Liver (tissue), 9 donors: ENCODE measurements around the gene MALRD1. TPM values are rescaled to one million over a fixed set of nuclear protein-coding genes. Genes with fewer than 3 reads are reported as not detected.

ENCODE experiments used
- DNase-seq: peaks from one replicate; pipeline ENCODE4 v3.0.0-alpha.2; 2017; ENCODE audit warnings: low spot score
- H3K27ac ChIP-seq, 2 donors: one replicate each; pipeline ENCODE4 v1.7.0; 2013; ENCODE audit warnings: inconsistent platforms in 2 of 2, low read length in 2 of 2, control low read depth in 1 of 2, low read depth in 1 of 2, mild to moderate bottlenecking in 1 of 2
- H3K27me3 ChIP-seq, 4 donors: one replicate each; pipeline versions ENCODE4 v1.6.1 to v1.7.0; 2013; ENCODE audit warnings: low read length in 3 of 4, inconsistent platforms in 1 of 4, mild to moderate bottlenecking in 1 of 4, moderate library complexity in 1 of 4; ENCODE audit not compliant: control insufficient read depth in 4 of 4, insufficient read depth in 4 of 4
- H3K36me3 ChIP-seq, 4 donors: one replicate each; pipeline versions ENCODE4 v1.6.1 to v1.7.0; 2013; ENCODE audit warnings: low read length in 3 of 4, mild to moderate bottlenecking in 3 of 4, low read depth in 1 of 4, moderate library complexity in 1 of 4; ENCODE audit not compliant: control insufficient read depth in 4 of 4, insufficient read depth in 3 of 4
- H3K4me1 ChIP-seq, 4 donors: one replicate each; pipeline versions ENCODE4 v1.6.1 to v1.7.0; 2013; ENCODE audit warnings: low read length in 3 of 4, mild to moderate bottlenecking in 3 of 4, moderate library complexity in 1 of 4; ENCODE audit not compliant: control insufficient read depth in 4 of 4, insufficient read depth in 4 of 4
- H3K4me3 ChIP-seq, 3 donors: one replicate each; pipeline versions ENCODE4 v1.6.1 to v1.7.0; 2013; ENCODE audit warnings: low read length in 3 of 3, control low read depth in 1 of 3, low read depth in 1 of 3, mild to moderate bottlenecking in 1 of 3
- H3K9ac ChIP-seq, 2 donors: one replicate each; pipeline ENCODE4 v1.7.0; 2013; ENCODE audit warnings: low read length in 2 of 2, mild to moderate bottlenecking in 2 of 2, moderate library complexity in 2 of 2, control low read depth in 1 of 2, low read depth in 1 of 2
- H3K9me3 ChIP-seq, 4 donors: one replicate each; pipeline versions ENCODE4 v1.6.1 to v1.7.0; 2013; ENCODE audit warnings: low read length in 3 of 4; ENCODE audit not compliant: control insufficient read depth in 4 of 4
- ATF3 ChIP-seq: IDR thresholded peaks from 2 replicates; pipeline ENCODE4 v1.6.1; 2016; ENCODE audit warnings: antibody characterized with exemption
- EGR1 ChIP-seq, 2 donors: IDR thresholded peaks; 2 replicates each; pipeline ENCODE4 v1.6.1; 2016 to 2018; ENCODE audit warnings: antibody characterized with exemption in 2 of 2, low read depth in 2 of 2
- FOXA1 ChIP-seq: IDR thresholded peaks from 2 replicates; pipeline ENCODE4 v1.6.1; 2016; ENCODE audit warnings: antibody characterized with exemption
- FOXA2 ChIP-seq: IDR thresholded peaks from 2 replicates; pipeline ENCODE4 v1.6.1; 2016; ENCODE audit warnings: antibody characterized with exemption
- GABPA ChIP-seq, 2 donors: IDR thresholded peaks in 1 of 2; conservative IDR thresholded peaks in 1 of 2; 2 replicates each; pipeline ENCODE4 v1.6.1; 2016; ENCODE audit warnings: antibody characterized with exemption in 2 of 2, mild to moderate bottlenecking in 1 of 2, moderate library complexity in 1 of 2
- HNF4A ChIP-seq, 2 donors: conservative IDR thresholded peaks; 2 replicates each; pipeline ENCODE4 v1.6.1; 2016; ENCODE audit warnings: antibody characterized with exemption in 2 of 2, mild to moderate bottlenecking in 2 of 2
- HNF4G ChIP-seq: IDR thresholded peaks from 2 replicates; pipeline ENCODE4 v1.6.1; 2016; ENCODE audit warnings: antibody characterized with exemption
- JUND ChIP-seq, 2 donors: IDR thresholded peaks; 2 replicates each; pipeline ENCODE4 v1.6.1; 2016; ENCODE audit warnings: antibody characterized with exemption in 2 of 2
- NR2F2 ChIP-seq: IDR thresholded peaks from 2 replicates; pipeline ENCODE4 v1.6.1; 2016; ENCODE audit warnings: antibody characterized with exemption
- RAD21 ChIP-seq, 2 donors: IDR thresholded peaks; 2 replicates each; pipeline ENCODE4 v1.6.1; 2016; ENCODE audit warnings: antibody characterized with exemption in 2 of 2, mild to moderate bottlenecking in 2 of 2
- REST ChIP-seq: IDR thresholded peaks from 2 replicates; pipeline ENCODE4 v1.6.1; 2016; ENCODE audit warnings: antibody characterized with exemption, mild to moderate bottlenecking
- RXRA ChIP-seq, 2 donors: IDR thresholded peaks; 2 replicates each; pipeline ENCODE4 v1.6.1; 2017 to 2018; ENCODE audit warnings: antibody characterized with exemption in 2 of 2, mild to moderate bottlenecking in 1 of 2
- SP1 ChIP-seq: IDR thresholded peaks from 2 replicates; pipeline ENCODE4 v1.6.1; 2018; ENCODE audit warnings: antibody characterized with exemption, mild to moderate bottlenecking
- TAF1 ChIP-seq: conservative IDR thresholded peaks from 2 replicates; pipeline ENCODE4 v1.6.1; 2016; ENCODE audit warnings: antibody characterized with exemption, mild to moderate bottlenecking
- YY1 ChIP-seq: IDR thresholded peaks from 2 replicates; pipeline ENCODE4 v1.6.1; 2016; ENCODE audit warnings: antibody characterized with exemption, mild to moderate bottlenecking
- WGBS: extraction: QIAGEN DNeasy Blood & Tissue Kit; methylation state at CpG from one replicate; pipeline ENCODE4 v1.1.7; 2013; 5-methylcytosine and 5-hydroxymethylcytosine counted together
- polyA plus RNA-seq, 2 donors: library from polyadenylated mRNA; stranded (reverse) in 1 of 2; unstranded in 1 of 2; fragments of 200-250 nt in 1 of 2; fragments of >200 nt in 1 of 2; fragmentation: Nextera tagmentation in 1 of 2; extraction: Ambion mirVana in 1 of 2; gene quantifications; one replicate each; pipeline versions ENCODE4 v1.2.1 to v1.2.3, GENCODE V29; 2013 to 2015
- total RNA-seq, 2 donors: library from RNA; depleted of rRNA; stranded (reverse); fragments of >200 nt; gene quantifications; one replicate each; pipeline ENCODE4 v1.2.3, GENCODE V29; 2014
- TF ChIP-seq, protein P1 (sequence below): fragments of 150-350 bp; IDR thresholded peaks from 2 replicates; pipeline ENCODE4 v1.5.1; 2017; ENCODE audit warnings: improper control_type of control experiment, low read depth, low read length; ENCODE audit not compliant: missing input control
- TF ChIP-seq, protein P2 (sequence below): IDR thresholded peaks from 2 replicates; pipeline ENCODE4 v1.6.1; 2016; ENCODE audit warnings: antibody characterized with exemption
- TF ChIP-seq, protein P3 (sequence below): IDR thresholded peaks from 2 replicates; pipeline ENCODE4 v1.6.1; 2016; ENCODE audit warnings: antibody characterized with exemption
- donor health status: healthy.
- donor health status: healthy.
- donor health status: healthy.
- donor health status: healthy.
- donor health status: healthy.

The MALRD1 gene
- total and polyA plus RNA-seq, 4 donors: 0.37 to 0.59 TPM; not detected in 2

DNA sequence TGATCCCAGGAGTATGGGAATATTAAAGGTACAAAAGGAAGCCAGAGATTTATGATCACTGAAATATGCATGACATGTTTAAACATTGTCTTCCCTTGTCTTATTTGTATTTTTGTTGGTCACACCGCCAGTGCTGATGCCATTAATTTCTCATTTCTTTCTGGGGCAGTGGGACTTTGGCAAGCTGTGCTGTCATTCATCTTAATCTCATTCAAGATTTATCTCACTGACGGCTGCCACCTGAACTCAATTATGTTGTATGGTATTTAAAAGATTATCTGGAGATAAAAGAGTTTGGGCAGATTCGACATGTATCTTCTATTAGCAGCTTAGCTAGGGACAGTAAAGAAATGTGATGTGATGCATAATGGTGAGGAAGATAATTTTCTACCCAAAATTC lies 482.7 kb downstream of the MALRD1 start:
- Histone ChIP-seq H3K36me3 (no peaks in the 10 kb centered on the region), H3K9me3 (no peaks in the 10 kb centered on the region), H3K9ac (no peak overlapping the region), H3K27me3 (no peaks in the 10 kb centered on the region), H3K4me3 (no peak overlapping the region), H3K4me1 (no peaks in the 10 kb centered on the region), H3K27ac (no peak overlapping the region)
- DNase-seq: no peak
- WGBS: 68% methylated on average over 3 of the region's 3 CpGs
- TF ChIP-seq EGR1 (IDR thresholded peaks at IDR 0.05; ENCODE audit: low read depth in 2 of 2) (no peak), GABPA (IDR thresholded peaks at IDR 0.05 in 1 of 2, conservative IDR thresholded peaks at IDR 0.05 in 1 of 2) (no peak)
- TF ChIP-seq, protein P1, sequence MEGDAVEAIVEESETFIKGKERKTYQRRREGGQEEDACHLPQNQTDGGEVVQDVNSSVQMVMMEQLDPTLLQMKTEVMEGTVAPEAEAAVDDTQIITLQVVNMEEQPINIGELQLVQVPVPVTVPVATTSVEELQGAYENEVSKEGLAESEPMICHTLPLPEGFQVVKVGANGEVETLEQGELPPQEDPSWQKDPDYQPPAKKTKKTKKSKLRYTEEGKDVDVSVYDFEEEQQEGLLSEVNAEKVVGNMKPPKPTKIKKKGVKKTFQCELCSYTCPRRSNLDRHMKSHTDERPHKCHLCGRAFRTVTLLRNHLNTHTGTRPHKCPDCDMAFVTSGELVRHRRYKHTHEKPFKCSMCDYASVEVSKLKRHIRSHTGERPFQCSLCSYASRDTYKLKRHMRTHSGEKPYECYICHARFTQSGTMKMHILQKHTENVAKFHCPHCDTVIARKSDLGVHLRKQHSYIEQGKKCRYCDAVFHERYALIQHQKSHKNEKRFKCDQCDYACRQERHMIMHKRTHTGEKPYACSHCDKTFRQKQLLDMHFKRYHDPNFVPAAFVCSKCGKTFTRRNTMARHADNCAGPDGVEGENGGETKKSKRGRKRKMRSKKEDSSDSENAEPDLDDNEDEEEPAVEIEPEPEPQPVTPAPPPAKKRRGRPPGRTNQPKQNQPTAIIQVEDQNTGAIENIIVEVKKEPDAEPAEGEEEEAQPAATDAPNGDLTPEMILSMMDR: no peak
- TF ChIP-seq, protein P2, sequence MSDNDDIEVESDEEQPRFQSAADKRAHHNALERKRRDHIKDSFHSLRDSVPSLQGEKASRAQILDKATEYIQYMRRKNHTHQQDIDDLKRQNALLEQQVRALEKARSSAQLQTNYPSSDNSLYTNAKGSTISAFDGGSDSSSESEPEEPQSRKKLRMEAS: no peak

DNA sequence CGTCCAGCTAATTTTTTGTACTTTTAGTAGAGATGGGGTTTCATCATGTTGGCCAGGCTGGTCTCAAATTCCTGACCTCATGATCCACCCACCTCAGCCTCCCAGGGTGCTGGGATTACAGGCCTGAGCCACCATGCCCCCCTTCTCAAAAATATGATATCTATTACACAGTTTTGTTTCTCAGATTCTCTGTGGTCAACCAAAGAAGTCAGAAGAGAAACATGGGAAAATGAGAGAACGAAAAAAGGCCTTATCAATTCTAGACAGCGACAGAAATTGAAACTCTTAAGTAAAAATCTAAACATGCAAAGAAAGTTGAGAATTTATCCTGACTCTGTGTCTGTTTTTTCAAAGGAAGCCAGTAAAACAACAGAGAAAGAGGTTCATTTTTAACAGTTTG lies 483.8 kb downstream of the MALRD1 start:
- 85% methylated on average over 3 of the region's 3 CpGs for WGBS

More for the DNA sequence above, 483.8 kb downstream of the MALRD1 start:
- Histone ChIP-seq H3K4me1 (no peaks in the 10 kb centered on the region), H3K36me3 (no peaks in the 10 kb centered on the region), H3K9ac (no peak overlapping the region), H3K9me3 (no peaks in the 10 kb centered on the region), H3K4me3 (no peak overlapping the region), H3K27ac (no peak overlapping the region), H3K27me3 (no peaks in the 10 kb centered on the region)
- TF ChIP-seq, protein P1: no peak
- no peak for TF ChIP-seq FOXA2
- TF ChIP-seq ATF3: no peak
- TF ChIP-seq FOXA1: no peak
- TF ChIP-seq JUND (IDR thresholded peaks at IDR 0.05): no peak
- TF ChIP-seq, protein P2: no peak
- TF ChIP-seq GABPA (IDR thresholded peaks at IDR 0.05 in 1 of 2, conservative IDR thresholded peaks at IDR 0.05 in 1 of 2): no peak
- no peak for TF ChIP-seq HNF4G
- TF ChIP-seq TAF1: no peak
- TF ChIP-seq RAD21 (IDR thresholded peaks at IDR 0.05): no peak
- TF ChIP-seq, protein P3, sequence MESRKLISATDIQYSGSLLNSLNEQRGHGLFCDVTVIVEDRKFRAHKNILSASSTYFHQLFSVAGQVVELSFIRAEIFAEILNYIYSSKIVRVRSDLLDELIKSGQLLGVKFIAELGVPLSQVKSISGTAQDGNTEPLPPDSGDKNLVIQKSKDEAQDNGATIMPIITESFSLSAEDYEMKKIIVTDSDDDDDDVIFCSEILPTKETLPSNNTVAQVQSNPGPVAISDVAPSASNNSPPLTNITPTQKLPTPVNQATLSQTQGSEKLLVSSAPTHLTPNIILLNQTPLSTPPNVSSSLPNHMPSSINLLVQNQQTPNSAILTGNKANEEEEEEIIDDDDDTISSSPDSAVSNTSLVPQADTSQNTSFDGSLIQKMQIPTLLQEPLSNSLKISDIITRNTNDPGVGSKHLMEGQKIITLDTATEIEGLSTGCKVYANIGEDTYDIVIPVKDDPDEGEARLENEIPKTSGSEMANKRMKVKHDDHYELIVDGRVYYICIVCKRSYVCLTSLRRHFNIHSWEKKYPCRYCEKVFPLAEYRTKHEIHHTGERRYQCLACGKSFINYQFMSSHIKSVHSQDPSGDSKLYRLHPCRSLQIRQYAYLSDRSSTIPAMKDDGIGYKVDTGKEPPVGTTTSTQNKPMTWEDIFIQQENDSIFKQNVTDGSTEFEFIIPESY: no peak
- TF ChIP-seq YY1: no peak
- TF ChIP-seq HNF4A (conservative IDR thresholded peaks at IDR 0.05): no peak
- TF ChIP-seq SP1: no peak
- TF ChIP-seq NR2F2: no peak
- TF ChIP-seq EGR1 (IDR thresholded peaks at IDR 0.05; ENCODE audit: low read depth in 2 of 2): no peak
- TF ChIP-seq RXRA (IDR thresholded peaks at IDR 0.05): no peak
- TF ChIP-seq REST: no peak
- no peak for DNase-seq
